ENCODE data around the gene SPAM1.
"Not testable (repeated sequence)": the region's sequence is repeated elsewhere in the genome, so short reads cannot be mapped to it uniquely, and the experiment has no call there.

Gene SPAM1

GRCh38 chr7:123924941-123925340, at the start of gene SPAM1:
TSS of gene SPAM1 (plus strand) at chr7:123925241. CDS start at chr7:123953571, 28,330 bp downstream.
- TF ChIP-seq, protein P1, sequence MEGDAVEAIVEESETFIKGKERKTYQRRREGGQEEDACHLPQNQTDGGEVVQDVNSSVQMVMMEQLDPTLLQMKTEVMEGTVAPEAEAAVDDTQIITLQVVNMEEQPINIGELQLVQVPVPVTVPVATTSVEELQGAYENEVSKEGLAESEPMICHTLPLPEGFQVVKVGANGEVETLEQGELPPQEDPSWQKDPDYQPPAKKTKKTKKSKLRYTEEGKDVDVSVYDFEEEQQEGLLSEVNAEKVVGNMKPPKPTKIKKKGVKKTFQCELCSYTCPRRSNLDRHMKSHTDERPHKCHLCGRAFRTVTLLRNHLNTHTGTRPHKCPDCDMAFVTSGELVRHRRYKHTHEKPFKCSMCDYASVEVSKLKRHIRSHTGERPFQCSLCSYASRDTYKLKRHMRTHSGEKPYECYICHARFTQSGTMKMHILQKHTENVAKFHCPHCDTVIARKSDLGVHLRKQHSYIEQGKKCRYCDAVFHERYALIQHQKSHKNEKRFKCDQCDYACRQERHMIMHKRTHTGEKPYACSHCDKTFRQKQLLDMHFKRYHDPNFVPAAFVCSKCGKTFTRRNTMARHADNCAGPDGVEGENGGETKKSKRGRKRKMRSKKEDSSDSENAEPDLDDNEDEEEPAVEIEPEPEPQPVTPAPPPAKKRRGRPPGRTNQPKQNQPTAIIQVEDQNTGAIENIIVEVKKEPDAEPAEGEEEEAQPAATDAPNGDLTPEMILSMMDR (IDR thresholded peaks at IDR 0.05; ENCODE audit: extremely low read depth, insufficient read depth, missing control alignments) = no peak
- in situ Hi-C loops (cut with MboI; ENCODE audit: low pct_unique_long_range_greater_than_20kb, low sequenced_read_pairs, unreplicated experiment) = no loop called here
- no peak for DNase-seq (ENCODE audit: low spot score)

DNA sequence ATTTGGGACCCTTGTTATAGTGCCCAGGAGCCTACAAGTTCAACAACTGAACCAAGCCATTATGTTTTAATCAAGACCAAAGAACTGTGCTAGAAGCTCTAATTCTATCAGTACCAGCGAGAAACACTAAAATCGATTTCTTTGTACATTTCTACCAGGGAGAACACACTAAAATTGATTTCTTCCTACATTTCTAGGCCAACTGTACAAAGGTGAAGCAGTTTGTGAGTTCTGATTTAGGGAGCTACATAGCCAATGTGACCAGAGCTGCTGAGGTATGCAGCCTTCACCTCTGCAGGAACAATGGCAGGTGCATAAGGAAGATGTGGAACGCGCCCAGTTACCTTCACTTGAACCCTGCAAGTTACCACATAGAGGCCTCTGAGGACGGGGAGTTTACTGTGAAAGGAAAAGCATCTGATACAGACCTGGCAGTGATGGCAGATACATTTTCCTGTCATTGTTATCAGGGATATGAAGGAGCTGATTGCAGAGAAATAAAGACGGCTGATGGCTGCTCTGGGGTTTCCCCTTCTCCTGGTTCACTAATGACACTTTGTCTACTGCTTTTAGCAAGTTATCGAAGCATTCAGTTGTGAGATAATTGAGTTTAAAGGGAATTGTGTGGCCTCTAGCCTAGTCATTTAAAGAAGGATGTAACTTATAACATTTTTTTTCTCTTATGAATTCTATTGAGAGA, 48.3 kb upstream of the SPAM1 start:
- TF ChIP-seq, protein P1 (IDR thresholded peaks at IDR 0.05; ENCODE audit: extremely low read depth, insufficient read depth, missing control alignments) = no peak
- DNase-seq (ENCODE audit: low spot score) = no peak
- in situ Hi-C loops (cut with MboI; ENCODE audit: low pct_unique_long_range_greater_than_20kb, low sequenced_read_pairs, unreplicated experiment) = no loop called here

GRCh38 chr7:123879628-123880027, 45.4 kb upstream of the SPAM1 start:
- TF ChIP-seq, protein P1 (IDR thresholded peaks at IDR 0.05; ENCODE audit: extremely low read depth, insufficient read depth, missing control alignments) = no peak
- in situ Hi-C loops (cut with MboI; ENCODE audit: low pct_unique_long_range_greater_than_20kb, low sequenced_read_pairs, unreplicated experiment) = no loop called here

GRCh38 chr7:123881300-123881699, 43.7 kb upstream of the SPAM1 start:
- in situ Hi-C loops (cut with MboI; ENCODE audit: low pct_unique_long_range_greater_than_20kb, low sequenced_read_pairs, unreplicated experiment) = no loop called here
- TF ChIP-seq, protein P1 (IDR thresholded peaks at IDR 0.05; ENCODE audit: extremely low read depth, insufficient read depth, missing control alignments) = no peak
- DNase-seq (ENCODE audit: low spot score) = no peak

More at GRCh38 chr7:123879628-123880027, 45.4 kb upstream of the SPAM1 start:
- DNase-seq (ENCODE audit: low spot score) = no peak

GRCh38 chr7:123883154-123883553, 41.9 kb upstream of the SPAM1 start:
- in situ Hi-C loops (cut with MboI; ENCODE audit: low pct_unique_long_range_greater_than_20kb, low sequenced_read_pairs, unreplicated experiment) = no loop called here
- no peak for DNase-seq (ENCODE audit: low spot score)
- TF ChIP-seq, protein P1 (IDR thresholded peaks at IDR 0.05; ENCODE audit: extremely low read depth, insufficient read depth, missing control alignments) = no peak

GRCh38 chr7:123888192-123888591, 36.8 kb upstream of the SPAM1 start:
- in situ Hi-C loops (cut with MboI; ENCODE audit: low pct_unique_long_range_greater_than_20kb, low sequenced_read_pairs, unreplicated experiment) = no loop called here
- no peak for DNase-seq (ENCODE audit: low spot score)
- TF ChIP-seq, protein P1 (IDR thresholded peaks at IDR 0.05; ENCODE audit: extremely low read depth, insufficient read depth, missing control alignments) = no peak

- DNase-seq (ENCODE audit: low spot score); in situ Hi-C loops (cut with MboI; ENCODE audit: low pct_unique_long_range_greater_than_20kb, low sequenced_read_pairs, unreplicated experiment): not testable (repeated sequence)
These were observed 30.3 kb upstream of the SPAM1 start for GRCh38 chr7:123894753-123895152.
